Adrenal gland (tissue), 5 donors: ENCODE data around the gene CFAP53.

Experiments used
- CTCF ChIP-seq, 6 experiments: fragments of 450-650 bp in 4 of 6; fragments of 200-600 bp in 2 of 6; sonication (generic) in 1 of 6; IDR thresholded peaks; 1 replicate in 5 of 6; 2 replicates in 1 of 6; pipeline versions ENCODE4 v1.5.1 to v1.8.0; 2016 to 2021; ENCODE audit warnings: antibody characterized with exemption in 6 of 6, mild to moderate bottlenecking in 2 of 6, moderate library complexity in 1 of 6
- POLR2A ChIP-seq, 2 donors: fragments of 450-650 bp; IDR thresholded peaks; one replicate each; pipeline ENCODE4 v1.6.1; 2017; ENCODE audit warnings: antibody characterized with exemption in 2 of 2, mild to moderate bottlenecking in 2 of 2, moderate library complexity in 1 of 2
- donor health status: DM: no; HTN: no; CAD: no.

GRCh38 chr18:50274941-50275340 is 8.6 kb upstream of the CFAP53 start:
- TF ChIP-seq CTCF (IDR thresholded peaks at IDR 0.05) (no peak), POLR2A (IDR thresholded peaks at IDR 0.05) (no peak)
